GM13976 (cell line): ENCODE measurements around the gene SPECC1.

ENCODE experiments used
- DNase-seq: peaks from one replicate; pipeline ENCODE4 v3.0.0; 2012; ENCODE audit warnings: low spot score
- CTCF ChIP-seq: IDR thresholded peaks from 2 replicates; pipeline ENCODE4 v1.5.1; 2012; ENCODE audit warnings: borderline replicate concordance, mild to moderate bottlenecking; ENCODE audit not compliant: insufficient read depth; ENCODE audit errors: extremely low read depth, missing control alignments, control extremely low read depth
- in situ Hi-C: fragments of 300-500 bp; cut with MboI; formaldehyde crosslinking; loops from one replicate; pipeline ENCODE4 v1.12.0; 2022; ENCODE audit warnings: low sequenced_read_pairs, mixed read lengths, inconsistent platforms; ENCODE audit not compliant: unreplicated experiment

Gene SPECC1

GRCh38 chr17:20170085-20170484 lies 160.9 kb downstream of the SPECC1 start:
- TF ChIP-seq CTCF = no peak
- in situ Hi-C loops = no loop called here
- no peak for DNase-seq

- in situ Hi-C loops = no loop called here
- no peak for TF ChIP-seq CTCF
- no peak for DNase-seq
Observed at GRCh38 chr17:20171741-20172365, 162.7 kb downstream of the SPECC1 start.

- no peak for TF ChIP-seq CTCF
- in situ Hi-C loops = no loop called here
- DNase-seq = no peak
Observed at GRCh38 chr17:20172376-20172775, 163.2 kb downstream of the SPECC1 start.

- TF ChIP-seq CTCF = no peak
- DNase-seq = no peak
- in situ Hi-C loops = no loop called here
Observed at GRCh38 chr17:20173091-20173490, 163.9 kb downstream of the SPECC1 start.

GRCh38 chr17:20174588-20175265 lies 165.6 kb downstream of the SPECC1 start:
- no peak for TF ChIP-seq CTCF
- no peak for DNase-seq
- in situ Hi-C loops = no loop called here

- in situ Hi-C loops = no loop called here
- DNase-seq = no peak
- TF ChIP-seq CTCF = no peak
Observed at GRCh38 chr17:20179041-20179440, 169.9 kb downstream of the SPECC1 start.
